ENCODE data around the gene NHSL2. TPM values are rescaled to one million over a fixed set of nuclear protein-coding genes. Genes with fewer than 3 reads are reported as not detected.

Gene NHSL2
- total RNA-seq, 1 donor from 2014 or later, result 3.8 TPM

DNA sequence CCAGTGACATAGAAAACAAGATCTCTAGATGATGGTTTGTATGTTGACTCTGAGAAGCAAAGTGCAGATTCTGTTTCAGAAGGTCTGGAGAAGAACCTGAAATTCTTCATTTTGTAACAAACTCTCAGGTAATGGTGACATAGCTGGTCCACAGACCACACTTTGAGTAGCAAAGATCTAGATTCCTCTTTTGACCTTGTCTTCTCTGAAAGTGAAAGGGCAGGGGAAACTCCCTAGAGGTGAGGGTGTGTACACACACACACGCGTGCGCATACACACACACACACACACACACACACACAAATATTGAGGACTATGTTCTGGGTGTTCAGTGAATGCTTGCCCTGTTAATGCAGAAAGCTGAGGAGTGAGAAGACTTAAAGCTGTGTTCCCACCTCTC lies 110.1 kb downstream of the NHSL2 start:
- no peaks in the 10 kb centered on the region for H3K27me3 ChIP-seq (ENCODE audit: low read depth)
- TF ChIP-seq, protein P1, sequence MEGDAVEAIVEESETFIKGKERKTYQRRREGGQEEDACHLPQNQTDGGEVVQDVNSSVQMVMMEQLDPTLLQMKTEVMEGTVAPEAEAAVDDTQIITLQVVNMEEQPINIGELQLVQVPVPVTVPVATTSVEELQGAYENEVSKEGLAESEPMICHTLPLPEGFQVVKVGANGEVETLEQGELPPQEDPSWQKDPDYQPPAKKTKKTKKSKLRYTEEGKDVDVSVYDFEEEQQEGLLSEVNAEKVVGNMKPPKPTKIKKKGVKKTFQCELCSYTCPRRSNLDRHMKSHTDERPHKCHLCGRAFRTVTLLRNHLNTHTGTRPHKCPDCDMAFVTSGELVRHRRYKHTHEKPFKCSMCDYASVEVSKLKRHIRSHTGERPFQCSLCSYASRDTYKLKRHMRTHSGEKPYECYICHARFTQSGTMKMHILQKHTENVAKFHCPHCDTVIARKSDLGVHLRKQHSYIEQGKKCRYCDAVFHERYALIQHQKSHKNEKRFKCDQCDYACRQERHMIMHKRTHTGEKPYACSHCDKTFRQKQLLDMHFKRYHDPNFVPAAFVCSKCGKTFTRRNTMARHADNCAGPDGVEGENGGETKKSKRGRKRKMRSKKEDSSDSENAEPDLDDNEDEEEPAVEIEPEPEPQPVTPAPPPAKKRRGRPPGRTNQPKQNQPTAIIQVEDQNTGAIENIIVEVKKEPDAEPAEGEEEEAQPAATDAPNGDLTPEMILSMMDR (IDR thresholded peaks at IDR 0.05; ENCODE audit: borderline replicate concordance), result no peak
- no peak overlapping the region for H3K4me3 ChIP-seq
- H3K36me3 ChIP-seq, result no peaks in the 10 kb centered on the region
- intact Hi-C loops (cut with micrococcal nuclease), result no loop called here
- no peaks in the 10 kb centered on the region for H3K9me3 ChIP-seq (replicated peaks)
- H3K27ac ChIP-seq (replicated peaks), result peak overlapping the region; percentile 46
- no peak for DNase-seq
- H3K4me1 ChIP-seq, result peaks cover 12% of the 10 kb centered on the region

DNA sequence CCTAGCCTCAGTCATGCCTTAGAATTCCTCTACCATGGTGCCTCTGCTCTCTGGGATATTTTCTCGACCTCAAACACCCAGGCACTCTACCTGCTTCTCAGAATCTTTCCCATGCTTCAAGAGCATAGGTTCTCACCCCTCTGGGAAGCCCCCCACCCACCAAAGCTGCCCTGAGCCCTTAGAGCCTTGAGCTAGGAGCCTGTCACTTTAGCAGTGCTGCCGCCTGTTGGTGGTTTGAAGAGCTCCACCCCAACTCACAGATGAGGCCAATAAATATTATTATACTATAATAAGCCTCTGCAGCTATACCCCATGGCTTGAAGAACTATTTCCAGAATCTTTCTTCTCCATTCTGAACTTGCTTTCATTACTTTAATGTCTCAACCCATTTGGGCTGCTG lies 111.3 kb downstream of the NHSL2 start:
- intact Hi-C loops (cut with micrococcal nuclease), result no loop called here
- Histone ChIP-seq H3K4me1 (peaks cover 12% of the 10 kb centered on the region), H3K27me3 (ENCODE audit: low read depth) (no peaks in the 10 kb centered on the region), H3K9me3 (replicated peaks) (no peaks in the 10 kb centered on the region), H3K27ac (replicated peaks) (no peak overlapping the region), H3K36me3 (no peaks in the 10 kb centered on the region), H3K4me3 (no peak overlapping the region)
- TF ChIP-seq, protein P1 (IDR thresholded peaks at IDR 0.05; ENCODE audit: borderline replicate concordance), result peak; percentile 36
- DNase-seq, result no peak

DNA sequence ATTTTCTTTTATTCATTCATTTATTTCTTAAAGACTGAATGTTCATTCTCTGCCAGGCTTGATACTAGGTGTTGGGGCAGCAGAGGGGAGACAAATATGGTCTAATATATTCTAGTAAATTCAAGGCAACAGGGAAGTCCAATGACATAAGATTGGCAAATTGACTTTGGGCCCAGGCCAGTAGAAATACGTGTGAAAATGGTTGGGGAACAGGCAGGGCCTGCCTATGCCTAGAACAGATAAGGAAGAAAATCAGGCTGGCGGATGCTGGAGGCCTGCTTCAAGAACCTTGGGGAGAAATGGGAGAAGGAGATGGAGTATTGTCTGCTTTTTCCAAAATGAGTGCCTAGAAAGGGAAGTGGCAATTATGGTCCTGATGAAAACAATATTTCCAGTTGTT lies 112.4 kb downstream of the NHSL2 start:
- Histone ChIP-seq H3K4me1 (peaks cover 10% of the 10 kb centered on the region), H3K9me3 (replicated peaks) (no peaks in the 10 kb centered on the region), H3K36me3 (no peaks in the 10 kb centered on the region), H3K27ac (replicated peaks) (no peak overlapping the region), H3K27me3 (ENCODE audit: low read depth) (no peaks in the 10 kb centered on the region), H3K4me3 (no peak overlapping the region)
- DNase-seq, result no peak
- intact Hi-C loops (cut with micrococcal nuclease), result no loop called here
- TF ChIP-seq, protein P1 (IDR thresholded peaks at IDR 0.05; ENCODE audit: borderline replicate concordance), result no peak

DNA sequence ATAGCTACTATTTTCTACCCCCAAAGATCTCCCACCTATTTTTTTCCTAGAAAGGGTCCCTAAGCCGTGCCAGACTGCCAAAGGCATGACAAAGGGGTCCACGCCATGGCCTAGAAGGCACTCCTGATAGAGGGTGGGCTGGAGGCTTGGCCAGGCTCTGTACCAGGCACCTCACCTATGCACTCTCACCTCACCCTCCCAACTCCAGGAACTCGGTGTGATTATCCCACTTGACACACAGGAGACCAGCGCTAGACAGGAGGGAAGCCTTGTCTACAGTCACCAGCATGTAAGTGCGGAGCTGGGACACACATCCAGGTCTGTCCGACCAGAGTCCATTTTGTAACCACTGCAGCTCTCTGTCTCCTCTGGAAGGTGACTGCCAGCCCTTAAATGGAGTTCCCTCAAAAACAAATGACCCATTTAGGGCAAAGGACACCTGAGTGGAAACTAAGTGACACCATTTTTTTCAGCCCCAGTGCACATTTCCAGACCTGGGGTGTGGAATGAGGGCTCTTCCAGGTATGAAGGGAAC lies 114.7 kb downstream of the NHSL2 start:
- TF ChIP-seq, protein P1 (IDR thresholded peaks at IDR 0.05; ENCODE audit: borderline replicate concordance), result no peak
- intact Hi-C loops (cut with micrococcal nuclease), result no loop called here
- DNase-seq, result no peak
- Histone ChIP-seq H3K27ac (replicated peaks) (no peak overlapping the region), H3K36me3 (no peaks in the 10 kb centered on the region), H3K9me3 (replicated peaks) (no peaks in the 10 kb centered on the region), H3K4me1 (no peaks in the 10 kb centered on the region), H3K4me3 (no peak overlapping the region), H3K27me3 (ENCODE audit: low read depth) (no peaks in the 10 kb centered on the region)

DNA sequence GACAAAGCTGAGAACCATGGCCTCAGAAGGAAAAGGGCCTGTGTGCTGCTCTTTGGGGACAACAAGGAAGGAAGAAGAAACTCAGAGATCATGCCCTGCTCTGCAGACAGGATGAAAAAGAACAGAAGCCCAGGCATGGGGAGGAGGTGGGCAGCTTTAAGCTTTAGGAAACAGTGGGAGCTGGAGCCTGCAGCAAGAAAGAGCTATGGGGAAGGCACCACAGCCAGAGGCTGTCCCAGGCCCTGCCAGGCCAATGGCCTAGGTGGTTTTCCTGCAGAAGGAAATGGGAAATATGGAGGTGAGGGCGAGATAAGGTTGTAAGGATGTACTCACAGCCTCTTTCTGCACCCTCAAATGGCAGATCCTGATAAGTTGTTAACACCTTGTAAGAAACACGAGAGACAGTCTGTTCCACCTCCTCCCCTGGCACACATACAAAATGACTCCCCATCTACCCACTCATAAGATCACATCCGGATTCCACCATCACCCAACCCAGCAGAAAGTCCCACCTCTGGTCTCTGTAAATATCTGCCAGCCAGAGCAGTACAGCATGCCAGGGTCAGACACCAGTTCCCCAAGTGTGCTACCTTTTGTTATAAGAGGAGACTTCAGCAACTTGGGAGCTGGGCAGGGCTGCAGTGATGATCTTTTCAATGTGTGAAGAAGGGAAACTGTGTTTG lies 115.8 kb downstream of the NHSL2 start:
- Histone ChIP-seq H3K4me3 (no peak overlapping the region), H3K27ac (replicated peaks) (no peak overlapping the region), H3K4me1 (no peaks in the 10 kb centered on the region), H3K36me3 (no peaks in the 10 kb centered on the region), H3K27me3 (ENCODE audit: low read depth) (no peaks in the 10 kb centered on the region), H3K9me3 (replicated peaks) (no peaks in the 10 kb centered on the region)
- TF ChIP-seq, protein P1 (IDR thresholded peaks at IDR 0.05; ENCODE audit: borderline replicate concordance), result no peak
- DNase-seq, result no peak
- intact Hi-C loops (cut with micrococcal nuclease), result no loop called here

All from left ventricle myocardium inferior (tissue), 1 donor.